Lower lobe of right lung (tissue), 2 donors: ENCODE measurements around the gene EGF. TPM values are rescaled to one million over a fixed set of nuclear protein-coding genes. Genes with fewer than 3 reads are reported as not detected.

Experiments
- ATAC-seq, 2 donors: fragments of 200-7000 bp; cut with Tn5 transposase; one replicate each; pipeline ENCODE4 v1.9.1; 2020 to 2022; ENCODE audit warnings: mild to moderate bottlenecking in 2 of 2, moderate library complexity in 2 of 2
- DNase-seq: peaks from one replicate; pipeline ENCODE4 v3.0.0-alpha.2; 2020
- H3K27ac ChIP-seq: fragments of 200-600 bp; one replicate; pipeline ENCODE4 v1.8.0; 2022
- H3K27me3 ChIP-seq: fragments of 200-600 bp; one replicate; pipeline ENCODE4 v1.8.0; 2022; ENCODE audit warnings: low read depth
- H3K36me3 ChIP-seq: fragments of 200-600 bp; one replicate; pipeline ENCODE4 v1.8.0; 2022; ENCODE audit warnings: mild to moderate bottlenecking
- H3K4me1 ChIP-seq: fragments of 200-600 bp; one replicate; pipeline ENCODE4 v1.8.0; 2022
- H3K4me3 ChIP-seq: fragments of 200-600 bp; one replicate; pipeline ENCODE4 v1.8.0; 2022; ENCODE audit warnings: mild to moderate bottlenecking
- H3K9me3 ChIP-seq: fragments of 200-600 bp; one replicate; pipeline ENCODE4 v1.8.0; 2022
- CTCF ChIP-seq: fragments of 200-600 bp; IDR thresholded peaks from one replicate; pipeline ENCODE4 v1.8.0; 2022; ENCODE audit warnings: antibody characterized with exemption, mild to moderate bottlenecking
- intact Hi-C: fragments of 100-400 bp; cut with DNase I; formaldehyde crosslinking; loops from one replicate; pipeline ENCODE4 v1.11.0; 2022
- total RNA-seq: library from RNA; stranded (reverse); fragmentation: NEBNext Ultra II Directional; extraction: Animal tissue kit (Norgen Biotek cat#: 25700); gene quantifications from one replicate; pipeline ENCODE4 v1.2.1, GENCODE V29; 2021
- donor health status: DM: no; HTN: yes; CAD: no; lungs with severe emphysema.

Gene EGF
- total RNA-seq, 1 donor from 2014 or later, result 3.5 TPM

- H3K4me3 ChIP-seq, result no peak overlapping the region
- H3K4me1 ChIP-seq, result no peaks in the 10 kb centered on the region
- H3K36me3 ChIP-seq, result no peaks in the 10 kb centered on the region
- no peaks in the 10 kb centered on the region for H3K27me3 ChIP-seq
- ATAC-seq (no peak), DNase-seq (no peak)
- TF ChIP-seq CTCF, result no peak
- intact Hi-C loops, result no loop called here
- no peaks in the 10 kb centered on the region for H3K9me3 ChIP-seq
- H3K27ac ChIP-seq, result no peak overlapping the region
These were observed 39.9 kb downstream of the EGF start for GRCh38 chr4:109952612-109953011.

- Histone ChIP-seq H3K4me1 (no peaks in the 10 kb centered on the region), H3K4me3 (no peak overlapping the region), H3K27me3 (no peaks in the 10 kb centered on the region), H3K36me3 (no peaks in the 10 kb centered on the region), H3K27ac (no peak overlapping the region), H3K9me3 (no peaks in the 10 kb centered on the region)
- DNase-seq, result no peak
- intact Hi-C loops, result no loop called here
- TF ChIP-seq CTCF, result no peak
- no peak for ATAC-seq
These were observed 40.9 kb downstream of the EGF start for GRCh38 chr4:109953556-109953955.

- no peak for DNase-seq
- no peak for ATAC-seq
- TF ChIP-seq CTCF, result no peak
These were observed 42.5 kb downstream of the EGF start for GRCh38 chr4:109955146-109955545.

GRCh38 chr4:109957227-109957626 is 44.5 kb downstream of the EGF start:
- no peaks in the 10 kb centered on the region for H3K4me1 ChIP-seq
- DNase-seq, result no peak
- intact Hi-C loops, result no loop called here
- no peak for TF ChIP-seq CTCF
- no peaks in the 10 kb centered on the region for H3K36me3 ChIP-seq
- H3K9me3 ChIP-seq, result no peaks in the 10 kb centered on the region
- no peak overlapping the region for H3K4me3 ChIP-seq
- ATAC-seq, result no peak
- no peaks in the 10 kb centered on the region for H3K27me3 ChIP-seq
- no peak overlapping the region for H3K27ac ChIP-seq

More at GRCh38 chr4:109955146-109955545, 42.5 kb downstream of the EGF start:
- intact Hi-C loops, result no loop called here
- Histone ChIP-seq H3K27me3 (no peaks in the 10 kb centered on the region), H3K4me1 (no peaks in the 10 kb centered on the region), H3K4me3 (no peak overlapping the region), H3K36me3 (no peaks in the 10 kb centered on the region), H3K9me3 (no peaks in the 10 kb centered on the region), H3K27ac (no peak overlapping the region)

- no peaks in the 10 kb centered on the region for H3K36me3 ChIP-seq
These were observed 46.5 kb downstream of the EGF start for GRCh38 chr4:109959195-109959594.

More at GRCh38 chr4:109959195-109959594, 46.5 kb downstream of the EGF start:
- Histone ChIP-seq H3K27ac (no peak overlapping the region), H3K9me3 (no peaks in the 10 kb centered on the region), H3K4me3 (no peak overlapping the region), H3K27me3 (no peaks in the 10 kb centered on the region), H3K4me1 (no peaks in the 10 kb centered on the region)
- ATAC-seq, result no peak
- no peak for DNase-seq
- intact Hi-C loops, result no loop called here
- TF ChIP-seq CTCF, result no peak
